HG02870 (cell line): ENCODE measurements around the gene IFFO2.

Source experiments
- ATAC-seq: cut with Tn5 transposase; IDR thresholded peaks from one replicate; pipeline ENCODE4 v1.9.1; 2021; ENCODE audit warnings: mild to moderate bottlenecking, moderate library complexity; ENCODE audit not compliant: unreplicated experiment

Gene IFFO2

DNA sequence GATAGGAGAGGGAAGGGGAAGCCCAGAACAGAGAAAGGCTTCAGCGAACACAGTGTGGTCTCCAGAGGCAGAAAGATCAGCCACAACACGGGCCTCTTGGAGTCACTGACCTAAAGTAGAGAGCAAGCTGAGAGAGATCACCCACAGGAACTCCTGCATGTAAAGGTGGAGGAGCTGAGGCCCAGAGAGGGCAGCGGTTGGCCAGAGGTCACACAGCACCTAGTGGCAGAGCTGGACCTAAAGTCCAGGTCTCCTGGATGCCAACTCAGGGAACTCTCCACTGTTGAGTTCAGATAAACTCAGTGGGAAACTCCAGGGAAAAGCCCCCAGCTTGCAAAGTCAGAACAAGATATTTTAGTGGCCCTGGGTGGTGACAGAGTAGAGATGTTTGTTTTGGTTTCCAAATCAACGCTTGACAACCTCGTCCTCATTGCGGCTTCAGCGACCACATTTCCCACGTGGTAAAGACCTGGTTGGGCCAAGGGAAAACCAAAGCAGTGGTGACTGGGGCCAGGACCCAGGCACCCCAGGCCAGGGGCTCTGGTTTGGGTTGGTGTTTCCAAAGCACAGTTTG, 4.6 kb downstream of the IFFO2 start:
- ATAC-seq = peak; percentile 43

DNA sequence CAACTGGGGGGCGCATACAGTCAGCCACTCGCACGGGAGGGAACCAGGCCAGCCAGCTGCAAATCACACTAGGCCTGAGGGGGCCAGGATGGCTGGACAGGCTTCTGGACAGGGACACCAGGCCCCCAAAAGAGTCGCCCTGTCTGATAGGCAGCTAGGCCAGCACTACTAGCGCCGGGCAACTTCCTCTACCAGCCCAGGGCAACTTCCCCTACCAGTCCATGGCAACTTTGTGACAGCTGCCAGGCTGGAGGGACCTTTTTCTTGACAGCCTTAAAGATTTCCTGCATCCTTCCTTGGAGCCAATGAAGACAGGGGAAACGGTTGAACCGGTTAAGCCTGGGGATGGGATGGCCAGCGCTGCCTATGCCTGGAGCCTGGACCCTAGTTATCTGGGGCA, 5.1 kb downstream of the IFFO2 start:
- no peak for ATAC-seq

- ATAC-seq = no peak
These were observed 6.0 kb downstream of the IFFO2 start for GRCh38 chr1:18950401-18951026.

DNA sequence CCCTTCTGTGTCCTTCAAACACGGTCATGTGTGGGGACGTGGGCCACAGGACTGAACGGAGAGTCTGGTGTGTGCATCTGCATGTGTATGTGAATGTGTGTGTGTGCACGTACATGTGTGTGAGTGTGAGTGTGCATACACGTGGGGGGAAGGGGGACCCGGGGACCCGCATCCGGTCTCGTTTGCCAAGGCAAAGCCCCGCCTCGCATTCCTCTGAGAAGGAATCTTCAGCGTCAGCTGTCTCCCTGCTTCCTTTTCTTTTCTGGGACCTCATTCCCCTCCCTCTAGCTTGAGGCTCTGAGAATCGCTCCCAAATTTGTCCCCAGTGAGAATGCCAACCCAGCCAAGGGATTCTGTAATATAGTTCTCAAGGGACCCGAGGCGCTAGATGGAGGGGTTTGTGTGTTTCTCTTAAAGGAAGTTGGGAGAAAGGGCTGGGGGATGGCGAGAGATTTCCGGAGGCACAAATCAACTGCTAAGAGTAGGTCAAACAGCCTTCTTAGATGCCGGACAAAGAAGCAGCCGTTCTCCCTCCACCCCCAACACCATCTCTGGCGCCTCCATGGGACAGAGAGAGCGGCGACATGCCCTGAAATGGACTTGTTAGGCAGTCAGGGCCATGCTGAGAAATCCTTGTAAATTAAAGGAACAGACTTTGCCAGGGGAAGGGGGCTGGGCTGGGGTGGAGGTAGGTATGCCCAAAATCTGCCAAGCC, 6.6 kb downstream of the IFFO2 start:
- ATAC-seq = no peak

DNA sequence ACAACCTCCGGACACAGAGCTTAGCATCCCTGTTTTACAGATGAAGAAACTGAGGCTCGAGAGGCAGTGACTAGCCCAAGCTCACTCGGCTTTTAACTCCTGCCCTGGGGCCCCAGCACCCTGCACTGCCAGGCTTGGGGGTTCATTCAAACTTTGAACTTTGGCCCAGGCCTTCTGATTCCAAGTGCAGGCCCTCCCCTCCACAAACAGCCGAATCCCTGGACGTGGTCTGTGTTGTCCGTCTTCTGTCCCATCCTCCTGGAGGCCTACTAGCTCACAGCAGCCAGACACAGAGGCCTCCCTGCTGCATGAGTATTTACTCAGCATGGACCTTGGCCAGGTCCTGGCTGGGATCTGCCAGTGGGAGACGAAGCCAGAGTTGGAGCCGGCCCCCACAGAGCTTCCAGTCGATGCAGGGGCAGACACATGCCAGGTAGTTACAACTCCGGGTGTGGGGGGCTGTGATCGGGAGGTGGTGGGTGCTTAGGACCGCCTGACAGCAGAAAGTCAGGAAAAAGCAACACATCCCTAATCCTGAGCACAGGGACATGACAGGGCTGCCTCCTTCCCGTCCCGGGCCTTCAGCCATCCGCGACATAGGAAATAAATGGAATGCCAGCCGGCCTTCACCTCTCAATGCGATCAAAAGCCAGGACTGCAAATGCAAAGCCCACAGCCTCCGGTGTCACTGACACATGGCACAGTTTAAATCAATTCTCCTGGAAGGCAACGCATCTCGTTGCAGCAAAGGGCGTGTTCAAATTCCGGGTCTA, 7.4 kb downstream of the IFFO2 start:
- ATAC-seq = no peak

DNA sequence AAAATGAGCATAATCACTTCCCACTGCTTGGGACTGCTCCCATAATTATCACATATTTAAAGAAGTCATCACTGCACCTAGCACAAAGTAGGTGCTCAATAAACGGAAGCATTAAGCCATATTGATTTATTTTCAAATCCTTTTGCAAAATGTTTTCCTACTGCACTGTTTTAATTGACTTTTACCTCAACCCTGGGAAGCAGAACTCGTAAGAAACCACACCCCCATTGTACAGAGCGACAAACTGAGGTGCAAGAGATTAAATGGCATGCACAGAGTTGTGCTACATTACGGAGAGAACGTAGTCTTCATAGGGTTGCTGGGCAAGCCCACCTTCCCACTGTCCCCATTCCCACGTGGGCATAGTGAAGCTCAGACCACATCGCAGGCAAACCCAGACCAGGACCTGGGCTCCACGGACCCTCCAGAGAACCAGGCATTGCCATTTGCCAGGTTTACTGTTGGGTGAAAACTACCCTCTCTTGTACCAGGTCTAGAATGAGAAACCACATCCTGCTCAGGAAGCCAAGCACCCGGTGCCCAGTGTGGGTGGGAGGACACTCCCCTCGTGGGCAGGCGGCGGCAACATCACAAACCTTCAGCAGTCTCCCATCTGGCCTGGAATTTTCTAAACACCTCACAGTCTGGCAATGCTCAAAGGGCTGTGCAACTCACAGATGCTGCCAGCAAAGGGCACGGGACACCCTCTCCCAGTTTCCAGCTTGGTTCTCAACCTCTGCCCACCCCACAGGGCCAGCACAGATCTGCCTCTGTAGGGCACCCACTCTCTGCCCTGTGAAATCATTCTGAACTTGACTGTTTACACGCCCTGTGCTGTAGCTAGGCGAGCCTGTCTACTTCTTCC, 8.2 kb downstream of the IFFO2 start:
- no peak for ATAC-seq

DNA sequence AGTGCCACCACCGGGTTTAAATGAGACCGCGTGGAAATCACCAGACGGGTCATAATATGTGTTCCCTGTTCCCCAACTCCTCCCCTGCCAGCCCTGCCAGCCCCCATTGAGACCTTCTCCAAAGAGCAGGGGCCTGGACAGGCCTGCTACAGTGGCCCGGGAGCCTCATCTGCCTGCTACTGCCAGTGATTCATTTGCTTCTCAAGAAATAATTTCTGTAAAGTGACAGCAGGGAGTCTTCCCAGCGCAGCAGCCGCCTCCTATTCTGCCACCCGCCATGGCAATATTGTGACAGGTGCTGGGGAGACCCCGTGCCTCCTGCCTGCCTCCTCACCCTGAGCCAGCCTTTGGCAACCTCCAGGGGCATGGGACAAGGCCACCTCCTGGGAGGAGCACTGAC, 8.9 kb downstream of the IFFO2 start:
- ATAC-seq = no peak

DNA sequence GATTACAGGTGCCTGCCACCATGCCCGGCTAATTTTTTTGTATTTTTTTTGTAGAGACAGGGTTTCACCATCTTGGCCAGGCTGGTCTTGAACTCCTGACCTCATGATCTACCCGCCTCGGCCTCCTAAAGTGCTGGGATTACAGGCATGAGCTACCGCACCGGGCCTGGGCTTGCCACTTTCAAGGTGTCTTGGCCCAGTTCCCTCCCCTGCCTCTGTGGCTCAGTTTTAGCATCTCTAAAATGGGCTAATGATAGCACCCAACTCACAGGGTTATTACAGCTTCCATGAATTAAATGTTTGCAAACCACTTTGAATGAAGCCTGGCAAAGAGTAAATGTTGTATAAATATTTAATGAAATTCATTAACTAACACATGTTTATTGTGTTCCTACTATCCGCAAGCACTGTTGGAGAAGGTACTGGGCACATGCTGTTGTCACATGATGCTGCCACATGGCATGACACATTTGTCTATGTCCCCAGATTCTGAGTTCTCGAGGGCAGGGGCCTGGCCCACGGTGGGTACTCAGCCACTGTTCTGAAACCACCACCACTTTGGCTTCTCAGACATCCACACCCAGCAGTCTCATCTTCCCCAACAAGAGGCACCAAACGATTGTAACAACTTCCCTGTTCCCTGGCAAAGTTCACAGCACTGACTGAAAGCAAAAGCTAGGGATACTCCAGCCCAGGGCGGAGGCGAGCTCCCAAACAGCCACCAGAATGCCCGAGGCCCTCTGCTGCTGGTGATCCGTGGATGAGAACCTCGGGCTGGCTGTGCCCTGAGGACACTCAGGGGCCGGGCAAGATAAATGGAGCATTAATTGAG, 9.7 kb downstream of the IFFO2 start:
- no peak for ATAC-seq

- ATAC-seq = no peak
These were observed 11.1 kb downstream of the IFFO2 start for GRCh38 chr1:18945401-18945849.

GRCh38 chr1:18944810-18945209, 11.7 kb downstream of the IFFO2 start:
- no peak for ATAC-seq

GRCh38 chr1:18943914-18944572, 12.4 kb downstream of the IFFO2 start:
- no peak for ATAC-seq

DNA sequence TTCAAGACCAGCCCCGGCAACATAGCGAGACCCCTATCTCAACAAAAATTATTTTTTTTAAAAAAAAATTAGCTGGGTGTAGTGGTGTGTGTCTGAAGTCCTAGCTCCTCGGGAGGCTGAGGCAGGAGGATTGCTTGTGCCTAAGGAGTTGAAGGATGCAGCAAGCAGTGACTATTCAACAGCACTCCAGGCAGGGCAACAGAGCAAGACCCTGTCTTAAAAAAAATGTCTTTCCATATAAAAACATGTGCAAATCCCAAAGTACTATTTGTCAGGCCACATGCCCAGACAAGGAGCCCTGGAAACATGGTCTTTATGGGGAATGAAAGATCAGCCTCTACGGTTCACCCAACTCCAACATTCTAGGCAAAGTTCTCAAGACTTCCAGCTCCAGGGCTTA, 13.3 kb downstream of the IFFO2 start:
- ATAC-seq = no peak

DNA sequence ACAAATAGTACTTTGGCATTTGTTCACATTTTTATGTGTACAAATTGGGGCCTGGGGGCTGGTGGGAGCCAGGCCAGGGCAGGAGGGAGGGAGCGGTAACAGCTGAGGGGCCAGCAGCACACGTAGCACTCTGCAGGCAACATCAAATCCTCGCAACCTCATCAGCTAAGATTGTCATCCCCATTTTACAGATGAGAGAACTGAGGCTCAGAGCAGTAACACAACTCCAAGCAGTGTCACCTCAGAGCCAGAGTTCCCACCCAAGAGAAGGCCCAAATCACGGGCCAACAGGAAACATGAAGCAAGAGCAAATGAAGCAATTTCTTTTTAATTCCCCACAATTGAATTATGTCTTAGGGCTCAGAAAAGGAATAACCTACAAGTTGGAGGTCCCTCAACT, 14.1 kb downstream of the IFFO2 start:
- no peak for ATAC-seq

- no peak for ATAC-seq
These were observed 15.0 kb downstream of the IFFO2 start for GRCh38 chr1:18941221-18942141.

DNA sequence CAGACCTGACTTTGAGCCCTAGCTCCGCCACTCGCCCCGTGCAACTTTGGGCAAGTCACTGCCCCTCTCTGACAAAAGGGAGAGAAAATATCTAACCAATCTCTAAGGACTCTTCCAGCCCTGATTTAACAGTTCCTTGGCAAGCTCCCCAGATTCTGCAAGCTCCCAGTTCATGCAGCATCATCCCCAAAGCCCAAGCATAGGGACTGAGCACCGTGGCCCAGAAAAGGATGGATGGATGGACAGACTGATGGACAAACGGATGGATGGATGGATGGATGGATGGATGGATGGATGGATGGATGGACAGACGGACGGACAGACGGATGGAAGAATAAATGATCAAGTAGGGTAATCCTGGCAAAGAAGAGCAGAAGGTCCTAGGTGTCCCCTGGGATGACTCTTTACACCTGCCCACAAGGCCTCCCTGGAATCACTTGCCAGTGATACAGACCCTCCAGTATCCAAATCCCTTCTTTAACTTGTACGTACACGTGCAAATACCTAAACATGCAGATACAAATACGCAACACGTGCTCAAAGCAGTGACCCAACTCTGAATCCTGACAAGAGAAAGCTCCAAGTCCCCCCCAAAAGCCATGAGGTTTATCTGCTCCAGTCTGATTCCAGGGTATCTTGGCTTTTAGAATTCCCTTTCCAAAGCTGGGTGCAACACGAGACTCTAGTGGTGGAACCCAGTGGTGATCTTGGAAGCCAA, 16.0 kb downstream of the IFFO2 start:
- ATAC-seq = no peak

GRCh38 chr1:18939398-18940302, 16.8 kb downstream of the IFFO2 start:
- no peak for ATAC-seq

- ATAC-seq = no peak
These were observed 17.8 kb downstream of the IFFO2 start for GRCh38 chr1:18938707-18939070.
